Ascending aorta (tissue), 2 donors: ENCODE data around the gene SRRD. TPM values are rescaled to one million over a fixed set of nuclear protein-coding genes. Genes with fewer than 3 reads are reported as not detected.

Experiments
- DNase-seq, 2 donors: peaks; one replicate each; pipeline ENCODE4 v3.0.0-alpha.2; 2019; ENCODE audit warnings: low spot score in 2 of 2
- H3K27ac ChIP-seq, 2 donors: fragments of 200-600 bp; sonication (generic); one replicate each; pipeline ENCODE4 v1.5.1; 2016 to 2017; ENCODE audit warnings: mild to moderate bottlenecking in 1 of 2
- H3K27me3 ChIP-seq: fragments of 200-600 bp; sonication (generic); one replicate; pipeline ENCODE4 v1.5.1; 2017
- H3K36me3 ChIP-seq, 2 donors: fragments of 200-600 bp; sonication (generic); one replicate each; pipeline ENCODE4 v1.5.1; 2016
- H3K4me1 ChIP-seq, 2 donors: fragments of 200-600 bp; sonication (generic); one replicate each; pipeline ENCODE4 v1.5.1; 2016 to 2017; ENCODE audit warnings: mild to moderate bottlenecking in 1 of 2
- H3K4me3 ChIP-seq, 2 donors: fragments of 200-600 bp; sonication (generic); one replicate each; pipeline ENCODE4 v1.5.1; 2016 to 2017; ENCODE audit warnings: mild to moderate bottlenecking in 1 of 2
- H3K9me3 ChIP-seq, 2 donors: fragments of 200-600 bp; sonication (generic); one replicate each; pipeline ENCODE4 v1.5.1; 2016
- CTCF ChIP-seq, 3 experiments: fragments of 200-600 bp in 2 of 3; fragments of 450-650 bp in 1 of 3; sonication (generic) in 2 of 3; IDR thresholded peaks; one replicate each; pipeline ENCODE4 v1.5.1; 2016 to 2019; ENCODE audit warnings: antibody characterized with exemption in 3 of 3, mild to moderate bottlenecking in 1 of 3, moderate library complexity in 1 of 3
- intact Hi-C: fragments of 100-400 bp; cut with DNase I; formaldehyde crosslinking; loops from one replicate; pipeline ENCODE4 v1.15.1; 2023
- total RNA-seq: library from RNA; depleted of rRNA; stranded (reverse); fragments of >200 nt; gene quantifications from one replicate; pipeline ENCODE4 v1.1.0, GENCODE V29; 2016

Gene SRRD
- total RNA-seq, 1 donor from 2014 or later, result 85.6 TPM

GRCh38 chr22:26461188-26461810, 22.4 kb upstream of the SRRD start:
- TF ChIP-seq CTCF (IDR thresholded peaks at IDR 0.05), result peak; percentile 23 to 66 (median 40)
- Histone ChIP-seq H3K27me3 (no peaks in the 10 kb centered on the region), H3K36me3 (peaks cover 45 to 68% of the 10 kb centered on the region in 2 donors), H3K4me1 (no peaks in the 10 kb centered on the region), H3K4me3 (no peak overlapping the region), H3K9me3 (no peaks in the 10 kb centered on the region), H3K27ac (no peak overlapping the region)
- DNase-seq, result no peak
- intact Hi-C loops, result loop anchor here (2.0 kb wide), 1 partner anchor 62 kb away; no protein-coding TSS in a partner anchor

GRCh38 chr22:26462051-26462450, 21.6 kb upstream of the SRRD start:
- intact Hi-C loops, result no loop called here
- Histone ChIP-seq H3K9me3 (no peaks in the 10 kb centered on the region), H3K36me3 (peaks cover 53 to 72% of the 10 kb centered on the region in 2 donors), H3K27me3 (no peaks in the 10 kb centered on the region), H3K4me1 (no peaks in the 10 kb centered on the region), H3K27ac (no peak overlapping the region), H3K4me3 (no peak overlapping the region)
- TF ChIP-seq CTCF (IDR thresholded peaks at IDR 0.05), result no peak
- DNase-seq, result no peak

GRCh38 chr22:26462641-26463040, 21.0 kb upstream of the SRRD start:
- intact Hi-C loops, result no loop called here
- TF ChIP-seq CTCF (IDR thresholded peaks at IDR 0.05), result no peak
- H3K9me3 ChIP-seq, result no peaks in the 10 kb centered on the region
- no peaks in the 10 kb centered on the region for H3K4me1 ChIP-seq
- no peak for DNase-seq
- H3K4me3 ChIP-seq, result no peak overlapping the region
- no peak overlapping the region for H3K27ac ChIP-seq
- H3K36me3 ChIP-seq, result peaks cover 50 to 73% of the 10 kb centered on the region in 2 donors
- H3K27me3 ChIP-seq, result no peaks in the 10 kb centered on the region

DNA sequence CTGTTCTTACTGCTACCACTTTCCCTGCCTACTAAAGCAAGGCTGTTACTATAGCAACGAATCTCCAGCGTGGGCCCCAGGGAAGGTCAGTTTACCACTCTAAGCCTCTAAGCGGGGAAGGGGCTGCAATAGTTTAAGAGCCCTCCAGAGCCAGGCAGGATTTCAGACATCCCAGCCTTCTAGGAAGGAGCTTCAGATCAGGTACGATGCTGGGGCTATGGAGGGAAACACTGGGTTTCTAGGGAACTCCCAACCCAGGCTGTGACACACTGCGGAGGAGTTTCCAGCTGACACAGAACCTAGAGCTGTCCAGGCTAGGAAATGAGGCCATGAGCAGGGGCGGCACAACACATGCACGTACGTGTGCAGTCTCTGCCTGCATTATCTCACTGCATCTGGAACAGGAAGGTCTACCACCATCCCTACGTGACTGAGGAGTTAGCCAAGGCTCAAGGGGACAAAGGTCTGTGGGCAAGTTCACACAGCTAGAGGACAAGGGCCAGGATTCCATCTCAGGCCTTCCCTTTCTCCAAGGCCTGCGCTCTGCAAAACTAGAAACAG, 20.5 kb upstream of the SRRD start:
- peaks cover 49 to 73% of the 10 kb centered on the region in 2 donors for H3K36me3 ChIP-seq
- intact Hi-C loops, result no loop called here

GRCh38 chr22:26463688-26464087, 20.0 kb upstream of the SRRD start:
- H3K27ac ChIP-seq, result no peak overlapping the region
- H3K4me3 ChIP-seq, result no peak overlapping the region
- intact Hi-C loops, result no loop called here
- no peaks in the 10 kb centered on the region for H3K4me1 ChIP-seq
- peaks cover 51 to 73% of the 10 kb centered on the region in 2 donors for H3K36me3 ChIP-seq
- no peak for TF ChIP-seq CTCF (IDR thresholded peaks at IDR 0.05)
- H3K9me3 ChIP-seq, result no peaks in the 10 kb centered on the region
- DNase-seq, result no peak
- H3K27me3 ChIP-seq, result no peaks in the 10 kb centered on the region

More for the DNA sequence above, 20.5 kb upstream of the SRRD start:
- no peak for DNase-seq
- Histone ChIP-seq H3K27ac (no peak overlapping the region), H3K9me3 (no peaks in the 10 kb centered on the region), H3K27me3 (no peaks in the 10 kb centered on the region), H3K4me3 (no peak overlapping the region), H3K4me1 (no peaks in the 10 kb centered on the region)
- TF ChIP-seq CTCF (IDR thresholded peaks at IDR 0.05), result no peak
